LHCN-M2 (cell line): Measurements from ENCODE around the gene SF3B3. TPM values are rescaled to one million over a fixed set of nuclear protein-coding genes. Genes with fewer than 3 reads are reported as not detected.
"Not testable (repeated sequence)": the region's sequence is repeated elsewhere in the genome, so short reads cannot be mapped to it uniquely, and the experiment has no call there.

Experiments
- DNase-seq: peaks from one replicate; pipeline ENCODE4 v3.0.0-alpha.2; 2012; ENCODE audit warnings: low read depth
- total RNA-seq: library from RNA; depleted of rRNA; stranded (reverse); fragments of >200 nt; gene quantifications from 2 replicates; pipeline ENCODE4 v1.2.3, GENCODE V29; 2014

Gene SF3B3
- total RNA-seq, 1 experiment from 2014 or later = 194 TPM

DNA sequence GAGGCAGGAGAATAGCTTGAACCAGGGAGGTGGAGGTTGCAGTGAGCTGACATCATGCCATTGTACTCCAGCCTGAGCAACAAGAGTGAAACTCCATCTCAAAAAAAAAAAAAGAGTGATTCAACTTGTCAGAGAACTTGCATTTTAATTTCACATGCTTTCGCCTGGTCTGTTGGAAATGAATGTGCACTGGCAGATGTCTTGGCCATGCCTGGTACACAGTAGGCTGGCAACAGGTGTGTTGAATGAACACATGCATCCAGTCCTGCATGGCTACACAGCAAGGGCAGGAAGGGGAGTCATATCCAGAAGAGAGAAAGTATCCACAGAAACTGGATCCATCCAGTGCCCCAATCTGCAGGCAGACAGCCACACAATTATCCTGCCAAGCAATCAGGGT is 11.8 kb upstream of the SF3B3 start:
- DNase-seq = no peak

- peak; percentile 48 for DNase-seq
Observed at GRCh38 chr16:70512456-70512855, 11.2 kb upstream of the SF3B3 start.

- peak; percentile 56 for DNase-seq
Observed at GRCh38 chr16:70520612-70521297, 2.9 kb upstream of the SF3B3 start.

DNA sequence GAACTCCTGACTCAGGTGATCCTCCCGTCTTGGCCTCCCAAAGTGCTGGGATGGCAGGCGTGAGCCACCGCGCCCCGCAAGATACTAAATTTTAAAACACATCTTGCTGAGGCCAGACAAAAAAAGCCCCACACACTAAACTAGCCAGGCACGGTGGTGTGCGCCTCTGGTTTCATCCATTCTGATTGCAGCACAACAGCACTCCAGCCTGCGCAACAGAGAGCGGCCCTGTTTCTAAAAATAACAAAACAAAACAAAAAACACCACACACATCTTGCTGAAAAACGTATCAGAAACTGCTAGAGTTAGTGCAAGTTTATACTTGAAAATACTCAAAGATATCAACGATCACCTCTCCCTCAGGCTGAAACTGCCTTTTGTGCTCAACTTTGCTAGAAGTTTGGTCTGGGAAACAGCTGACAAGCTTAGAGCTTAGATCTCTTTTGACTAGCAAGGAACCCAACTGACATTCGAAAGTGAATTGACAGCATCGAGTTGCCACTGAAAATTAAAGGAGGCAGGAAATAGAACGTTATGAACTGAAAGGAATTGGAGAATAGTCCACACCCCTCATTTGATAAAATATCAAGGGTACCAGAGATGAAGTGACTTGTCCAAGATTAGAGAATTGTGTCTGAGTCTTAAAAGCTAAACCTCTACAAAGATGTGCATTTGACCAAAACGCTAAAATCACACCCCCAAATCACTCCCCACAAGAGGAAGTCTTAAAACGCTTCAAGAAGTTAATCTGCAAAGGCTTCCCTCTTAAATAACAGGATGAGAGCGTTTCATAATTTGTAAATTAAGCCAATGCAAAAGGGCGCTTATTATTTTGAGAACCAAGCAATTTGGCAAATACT is 1.2 kb upstream of the SF3B3 start:
- no peak for DNase-seq

DNA sequence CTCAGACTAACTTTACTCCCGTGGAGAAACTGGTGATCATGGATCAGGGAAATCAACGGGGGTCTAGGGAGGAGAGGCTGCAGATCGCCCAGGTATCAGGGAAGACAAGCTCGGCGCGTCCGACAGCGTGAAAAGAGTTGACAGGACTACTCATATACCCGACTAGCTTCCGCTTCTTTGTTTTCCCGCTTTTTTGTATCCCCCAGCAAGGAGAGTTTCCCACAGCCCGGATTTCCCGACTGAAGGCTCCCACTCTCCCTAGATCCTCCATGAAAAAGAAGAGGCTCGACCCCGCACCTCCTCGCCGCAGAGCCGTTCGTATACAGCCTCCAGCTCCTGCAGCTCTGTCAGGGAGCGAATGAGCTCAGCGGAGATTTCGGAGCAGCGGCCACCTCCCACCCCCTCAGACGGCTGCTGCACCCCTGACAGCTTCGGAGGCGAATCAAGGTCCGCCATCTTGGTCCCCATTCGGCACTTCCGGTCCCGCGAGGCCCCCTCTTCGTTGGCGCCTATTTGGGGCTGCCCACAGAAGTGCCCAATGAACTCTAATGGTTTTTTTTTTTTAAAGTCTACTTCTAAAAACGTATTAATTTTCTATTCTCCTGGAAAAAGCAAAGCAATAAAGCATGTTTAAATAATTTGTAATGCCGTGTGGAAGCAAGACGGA is 407 bp upstream of the SF3B3 start, which contains the start of gene COG4:
COG4 (minus strand) TSS at position 479 of the 667 bp plus-strand sequence; CDS start at position 468, 11 bp downstream.
- peak; percentile 83 for DNase-seq

DNA sequence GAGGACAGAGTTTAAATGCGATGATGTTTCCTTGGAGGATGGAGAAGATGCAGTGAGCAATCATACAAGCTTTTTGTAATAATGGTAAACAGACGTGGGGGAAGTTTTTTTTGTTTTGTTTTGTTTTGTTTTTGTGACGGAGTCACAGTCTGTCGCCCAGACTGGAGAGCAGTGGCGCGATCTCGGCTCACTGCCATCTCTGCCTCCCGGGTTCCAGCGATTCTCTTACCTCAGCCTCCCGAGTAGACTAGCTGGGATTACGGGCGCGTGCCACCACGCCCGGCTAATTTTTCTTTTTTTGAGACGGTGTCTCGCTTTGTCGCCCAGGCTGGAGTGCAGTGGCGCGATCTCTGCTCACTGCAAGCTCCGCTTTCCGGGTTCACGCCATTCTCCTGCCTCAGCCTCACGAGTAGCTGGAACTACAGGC is 796 bp downstream of the SF3B3 start:
- not testable (repeated sequence) for DNase-seq

DNA sequence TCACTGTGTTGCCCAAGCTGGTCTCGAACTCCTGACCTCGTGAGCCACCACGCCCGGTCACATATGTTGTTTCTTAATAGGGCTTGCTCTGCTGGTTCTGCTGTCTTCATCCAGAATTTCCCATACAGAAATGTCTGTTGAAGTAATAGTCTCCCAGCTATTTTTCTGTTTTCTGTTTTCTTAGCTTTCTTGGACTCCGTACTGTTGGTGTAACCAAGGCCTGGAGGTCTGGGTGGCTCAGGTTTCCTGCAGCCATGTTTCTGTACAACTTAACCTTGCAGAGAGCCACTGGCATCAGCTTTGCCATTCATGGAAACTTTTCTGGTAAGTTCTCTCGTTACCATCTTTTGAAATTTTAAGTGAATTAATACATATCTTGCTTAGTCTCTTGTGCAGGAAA is 2.8 kb downstream of the SF3B3 start:
- DNase-seq = no peak

DNA sequence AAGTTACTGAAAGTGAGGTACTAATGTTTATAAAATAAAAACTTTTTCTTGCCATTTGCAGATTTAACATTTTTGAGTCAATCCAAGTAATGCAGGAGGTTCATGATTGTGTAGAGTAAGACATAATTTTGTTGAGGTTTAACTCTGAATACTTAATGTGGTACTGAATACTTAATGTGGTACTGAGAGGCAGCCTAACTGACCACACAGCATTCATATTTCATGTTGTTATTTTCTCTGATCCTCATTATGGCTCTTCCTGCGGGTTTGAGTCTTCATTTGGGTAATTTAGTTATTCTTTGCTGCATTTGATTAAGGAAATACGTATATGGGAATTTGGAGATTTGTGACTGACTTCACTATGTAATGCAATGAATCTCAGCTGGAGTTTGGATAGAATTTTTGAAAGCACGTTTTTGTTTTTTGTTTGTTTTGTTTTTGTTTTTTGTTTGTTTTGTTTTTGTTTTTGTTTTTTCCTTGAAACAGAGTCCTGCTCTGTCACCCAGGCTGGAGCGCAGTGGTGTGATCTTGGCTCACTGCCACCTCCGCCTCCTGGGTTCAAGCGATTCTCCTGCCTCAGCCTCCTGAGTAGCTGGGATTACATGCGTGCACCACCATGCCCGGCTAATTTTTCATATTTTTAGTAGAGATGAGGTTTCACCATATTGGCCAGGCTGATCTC is 3.8 kb downstream of the SF3B3 start:
- no peak for DNase-seq

DNA sequence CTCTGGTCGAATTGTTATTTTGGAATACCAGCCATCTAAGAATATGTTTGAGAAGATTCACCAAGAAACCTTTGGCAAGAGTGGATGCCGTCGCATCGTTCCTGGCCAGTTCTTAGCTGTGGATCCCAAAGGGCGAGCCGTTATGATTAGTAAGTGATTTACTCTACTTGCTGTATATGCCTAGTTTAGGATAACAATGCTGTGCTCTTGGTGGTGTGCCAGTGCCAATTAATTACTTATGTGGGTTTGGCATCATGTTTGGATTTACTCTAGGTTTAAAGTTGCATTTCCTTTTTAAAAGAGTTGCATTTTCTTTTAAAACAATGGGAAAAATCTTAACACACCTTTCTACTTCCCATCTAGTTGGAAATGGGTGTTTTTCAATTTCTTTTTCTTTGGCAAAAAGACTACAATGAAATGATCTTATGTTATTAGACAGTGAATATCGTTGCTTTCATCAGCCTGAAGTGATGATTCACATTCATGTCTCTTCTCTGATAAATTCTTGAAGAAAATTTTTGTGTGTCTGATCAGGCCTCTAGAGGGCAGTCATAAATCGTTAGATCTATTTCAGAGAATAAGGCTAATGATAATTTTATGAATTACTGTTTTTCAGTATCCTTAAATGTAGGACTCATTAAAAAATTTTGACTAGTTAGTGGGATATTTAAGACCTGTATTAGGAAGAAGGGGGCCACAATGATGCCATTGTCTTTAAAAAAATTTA is 5.6 kb downstream of the SF3B3 start:
- peak; percentile 70 for DNase-seq

DNA sequence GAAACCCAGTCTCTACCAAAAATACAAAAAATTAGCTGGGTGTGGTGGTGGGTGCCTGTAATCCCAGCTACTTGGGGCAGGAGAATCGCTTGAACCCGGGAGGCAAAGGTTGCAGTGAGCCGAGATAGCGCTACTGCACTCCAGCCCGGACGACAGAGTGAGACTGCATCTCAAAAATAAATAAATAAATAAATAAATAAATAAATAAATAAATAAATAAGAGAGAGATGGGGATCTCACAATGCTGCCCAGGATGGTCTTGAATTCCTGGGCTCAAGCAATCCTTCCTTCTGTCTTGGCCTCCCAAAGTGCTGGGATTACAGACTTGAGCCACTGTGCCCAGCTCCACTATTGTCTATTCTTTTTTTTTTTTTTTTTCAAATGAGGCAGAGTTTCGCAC is 6.3 kb downstream of the SF3B3 start:
- DNase-seq = not testable (repeated sequence)

DNA sequence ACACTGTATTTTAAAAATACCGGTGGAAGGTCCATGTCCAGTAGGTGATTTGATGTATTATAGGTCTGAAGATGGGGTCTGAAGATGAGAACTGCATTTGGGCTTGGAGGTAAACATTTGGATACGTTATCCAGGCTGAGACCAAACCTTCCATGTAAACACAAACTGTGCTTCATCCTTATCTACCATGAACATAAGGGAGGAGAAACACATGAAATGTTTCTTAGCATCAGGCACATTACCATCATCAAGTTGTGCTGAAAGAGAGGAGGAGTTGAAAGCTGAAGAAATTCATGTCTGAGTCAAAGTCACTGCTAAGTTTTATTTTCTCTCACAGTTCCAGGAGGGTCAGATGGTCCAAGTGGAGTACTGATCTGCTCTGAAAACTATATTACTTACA is 11.4 kb downstream of the SF3B3 start:
- DNase-seq = no peak

DNA sequence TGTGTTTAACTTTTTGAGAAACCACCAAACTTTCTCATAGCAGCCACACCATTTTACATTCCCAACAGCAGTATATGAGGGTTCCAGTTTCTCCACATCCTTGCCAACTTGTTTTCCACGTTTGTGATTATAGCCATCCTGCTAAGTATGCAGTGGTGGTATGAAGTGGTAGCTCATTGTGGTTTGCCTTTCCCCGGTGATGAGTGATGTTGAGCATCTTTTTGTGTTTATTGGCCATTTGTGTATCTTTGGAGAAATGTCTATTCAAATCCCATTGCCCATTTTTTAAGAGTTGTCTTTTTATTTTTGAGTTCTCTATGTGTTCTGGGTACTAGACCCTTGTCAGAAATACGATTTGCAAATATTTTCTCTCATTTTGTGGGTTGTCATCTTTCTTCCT is 17.4 kb downstream of the SF3B3 start:
- no peak for DNase-seq

DNA sequence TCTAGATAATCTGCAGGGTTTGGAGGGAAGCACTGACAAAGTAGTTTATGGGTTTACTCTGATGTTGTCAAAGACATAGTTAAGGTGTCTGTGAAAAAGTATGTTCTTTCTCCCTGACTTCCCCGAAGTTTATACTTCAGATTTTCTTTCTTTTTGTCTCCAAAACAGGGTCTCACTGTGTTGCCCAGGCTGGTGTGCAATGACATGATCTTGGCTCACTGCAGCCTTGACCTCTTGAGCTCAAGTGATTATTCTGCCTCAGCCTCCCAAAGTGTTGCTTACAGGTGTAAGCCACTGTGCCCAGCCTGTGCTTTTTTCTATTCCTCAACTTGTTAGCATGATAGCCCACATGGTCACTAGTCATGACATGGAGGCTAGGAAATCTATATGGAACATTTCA is 20.9 kb downstream of the SF3B3 start:
- DNase-seq = no peak

DNA sequence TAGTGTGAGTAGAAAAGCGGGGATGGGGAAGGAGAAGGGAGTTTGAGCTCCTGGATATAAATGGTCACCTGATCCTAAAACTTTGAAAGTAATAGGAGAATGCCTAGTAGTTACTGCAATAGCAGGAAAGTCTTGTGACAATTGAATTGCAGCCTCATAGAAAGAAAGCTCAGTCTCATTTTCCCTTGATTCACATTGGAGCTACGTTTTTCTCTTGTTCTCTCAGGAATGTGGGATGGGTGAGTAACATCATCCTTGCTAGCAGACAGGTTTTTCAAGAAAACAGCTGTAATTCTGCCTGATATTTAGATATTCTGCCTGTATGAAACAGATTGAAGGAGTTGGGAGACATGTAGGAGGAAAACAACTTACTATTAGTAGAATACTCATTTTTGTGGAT is 25.3 kb downstream of the SF3B3 start:
- no peak for DNase-seq

GRCh38 chr16:70550082-70550481 is 26.5 kb downstream of the SF3B3 start:
- no peak for DNase-seq

DNA sequence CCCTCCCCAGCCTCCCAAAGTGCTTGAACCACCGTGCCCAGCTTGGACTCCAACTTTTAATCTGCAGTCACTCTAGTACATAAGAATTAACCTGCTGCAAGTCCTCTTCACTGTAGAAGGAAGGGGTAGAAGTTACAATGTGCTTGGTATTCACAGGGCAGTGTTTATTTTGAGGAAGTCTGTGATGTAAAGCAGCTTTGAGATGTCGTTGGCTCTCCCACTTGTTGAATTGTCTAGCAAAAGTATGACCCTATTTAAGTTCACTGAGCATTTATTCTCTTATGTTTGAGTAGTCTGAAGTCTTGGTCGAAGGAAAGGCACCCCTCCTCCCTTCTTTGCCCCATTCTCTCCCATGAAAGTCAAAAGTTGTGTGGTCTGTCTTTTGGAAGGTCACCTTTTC is 28.2 kb downstream of the SF3B3 start:
- DNase-seq = no peak

DNA sequence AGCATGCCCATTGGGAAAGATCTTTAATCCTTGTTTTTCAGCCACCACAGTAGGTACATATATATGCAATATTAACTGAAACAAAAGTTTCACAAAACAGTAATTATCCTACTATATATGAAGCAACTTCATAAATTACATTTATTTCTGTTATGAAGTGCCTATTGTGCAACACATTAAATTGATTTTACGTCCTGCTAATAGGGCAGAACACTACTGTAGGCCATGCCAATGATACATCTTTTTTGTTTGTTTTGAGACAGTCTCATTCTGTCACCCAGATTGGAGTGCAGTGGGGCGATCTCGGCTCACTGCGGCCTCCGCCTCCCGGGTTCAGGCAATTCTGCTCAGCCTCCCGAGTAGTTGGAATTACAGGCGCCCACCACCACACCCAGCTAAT is 29.1 kb downstream of the SF3B3 start:
- DNase-seq = no peak

DNA sequence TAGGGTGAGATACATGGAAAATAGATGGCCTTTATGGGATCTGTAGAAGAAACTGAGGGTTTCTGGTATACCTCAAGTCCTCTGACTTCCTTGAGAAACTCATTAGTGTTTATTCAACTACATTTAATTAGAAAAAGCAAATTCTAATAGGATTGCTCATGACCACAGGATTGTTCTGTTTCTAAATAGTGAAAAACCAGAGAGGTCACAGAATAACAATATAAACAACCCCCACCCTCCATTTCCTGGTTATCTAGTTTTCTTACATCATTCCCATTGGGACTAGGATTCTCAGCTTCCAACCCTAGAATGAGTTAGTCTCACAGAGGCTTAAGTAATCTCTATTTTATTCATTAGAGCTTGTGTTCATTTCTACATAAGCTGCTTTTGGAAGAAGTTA is 30.0 kb downstream of the SF3B3 start:
- DNase-seq = peak; percentile 78

GRCh38 chr16:70556063-70556462 is 32.4 kb downstream of the SF3B3 start:
- DNase-seq = no peak

DNA sequence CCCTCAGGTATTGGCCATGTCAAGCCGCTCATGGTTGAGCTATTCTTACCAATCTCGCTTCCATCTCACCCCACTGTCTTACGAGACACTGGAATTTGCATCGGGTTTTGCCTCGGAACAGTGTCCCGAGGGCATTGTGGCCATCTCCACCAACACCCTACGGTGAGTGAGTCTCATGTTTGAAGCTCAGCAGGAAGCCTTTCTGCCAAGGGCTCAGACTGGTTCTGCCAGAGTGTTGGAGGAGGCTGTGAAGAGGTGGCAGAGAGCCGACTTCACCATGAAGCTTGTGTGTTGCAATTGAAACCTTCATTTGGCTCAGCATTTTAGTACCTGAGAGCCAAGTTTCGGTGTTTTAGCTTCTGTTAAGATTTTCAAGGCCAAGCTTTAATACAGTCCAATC is 38.0 kb downstream of the SF3B3 start:
- DNase-seq = no peak

DNA sequence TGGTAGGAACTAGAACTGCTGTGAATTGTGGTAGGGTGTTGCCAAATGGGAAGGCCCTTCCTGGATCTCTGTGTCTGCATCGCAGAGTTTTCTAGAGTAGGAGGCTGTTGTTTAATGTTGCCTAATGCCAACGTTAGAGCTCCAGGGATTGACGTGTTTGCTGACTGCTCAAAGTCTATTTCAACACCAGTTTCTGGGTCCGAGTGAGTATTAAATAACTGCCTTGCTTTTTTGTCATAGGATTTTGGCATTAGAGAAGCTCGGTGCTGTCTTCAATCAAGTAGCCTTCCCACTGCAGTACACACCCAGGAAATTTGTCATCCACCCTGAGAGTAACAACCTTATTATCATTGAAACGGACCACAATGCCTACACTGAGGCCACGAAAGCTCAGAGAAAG is 40.0 kb downstream of the SF3B3 start:
- no peak for DNase-seq
